RCC 7860 (cell line): Measurements from ENCODE around the gene FAXC.
"Not testable (repeated sequence)": the region's sequence is repeated elsewhere in the genome, so short reads cannot be mapped to it uniquely, and the experiment has no call there.

Source experiments
- DNase-seq: peaks from one replicate; pipeline ENCODE4 v3.0.0-alpha.2; 2015; ENCODE audit warnings: low spot score
- FAIRE-seq: peaks from 2 replicates; lab custom pipeline; 2012; peaks lifted over from hg19 to GRCh38; lab: Jason Lieb, UNC

FAXC gene

DNA sequence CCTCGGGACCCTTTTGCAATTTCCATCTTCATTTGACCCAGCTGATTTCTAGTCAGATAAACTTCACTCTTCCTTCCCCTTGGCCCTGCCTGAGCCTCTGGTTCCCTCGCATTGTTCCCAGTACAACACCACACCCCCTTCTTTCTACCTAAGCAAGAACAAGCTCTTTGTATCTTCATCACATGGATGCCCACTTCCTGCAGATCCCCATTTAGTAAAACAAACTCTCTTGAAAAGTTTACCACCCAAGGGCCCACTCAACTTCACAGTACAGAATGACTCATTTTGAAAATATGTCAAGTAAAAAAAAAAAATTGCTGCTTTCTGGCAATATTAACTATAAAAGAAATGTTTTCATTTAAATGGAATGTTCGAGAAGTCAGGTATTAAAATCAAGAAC is 5.2 kb downstream of the FAXC start:
- peak; percentile 73 for DNase-seq
- FAIRE-seq: peak; percentile 87

DNA sequence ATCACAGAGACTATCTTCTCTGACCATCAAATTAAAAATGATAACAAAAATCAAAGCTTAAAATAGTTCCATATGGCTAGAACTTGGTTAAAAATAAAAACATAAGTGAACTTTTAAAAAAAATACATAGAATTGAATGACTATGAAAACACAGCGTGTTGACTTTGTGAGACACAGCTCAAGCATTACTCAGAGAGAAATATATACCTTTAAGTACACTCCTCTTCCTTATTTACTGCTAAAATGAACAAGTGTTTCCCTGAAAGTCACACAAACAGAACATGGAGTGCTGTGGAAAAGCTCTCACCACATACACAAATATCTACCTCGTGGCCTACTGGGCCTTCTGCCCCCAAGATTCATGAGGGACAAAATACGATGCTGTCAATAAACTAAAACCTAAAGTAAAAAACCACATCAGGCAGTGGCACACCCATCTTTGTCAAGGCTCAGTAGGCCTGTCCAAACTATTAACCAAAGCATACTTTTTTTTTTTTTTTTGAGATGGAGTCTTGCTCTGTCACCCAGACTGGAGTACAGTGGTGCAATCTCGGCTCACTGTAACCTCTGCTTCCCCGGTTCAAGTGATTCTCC is 7.5 kb downstream of the FAXC start:
- FAIRE-seq (no peak), DNase-seq (no peak)

DNA sequence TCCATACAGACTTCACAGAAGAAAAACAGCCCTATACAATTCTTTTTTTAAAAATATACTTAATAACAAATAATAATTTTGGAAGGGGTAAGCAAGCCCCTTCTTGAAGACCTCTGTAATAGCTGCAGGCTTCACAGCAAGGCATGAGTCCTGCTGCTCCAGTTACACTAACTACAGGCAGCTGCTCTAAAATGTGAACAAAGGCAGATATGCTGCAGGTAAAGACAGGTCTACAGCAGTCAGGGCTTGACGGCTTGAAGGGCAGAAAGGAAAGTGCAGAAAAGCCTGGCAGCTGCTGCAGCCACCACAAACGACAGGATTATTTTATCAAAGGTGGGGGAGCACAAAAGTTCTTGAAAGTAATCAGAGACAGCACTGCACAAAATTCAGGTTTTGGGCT is 11.3 kb downstream of the FAXC start:
- DNase-seq: no peak

DNA sequence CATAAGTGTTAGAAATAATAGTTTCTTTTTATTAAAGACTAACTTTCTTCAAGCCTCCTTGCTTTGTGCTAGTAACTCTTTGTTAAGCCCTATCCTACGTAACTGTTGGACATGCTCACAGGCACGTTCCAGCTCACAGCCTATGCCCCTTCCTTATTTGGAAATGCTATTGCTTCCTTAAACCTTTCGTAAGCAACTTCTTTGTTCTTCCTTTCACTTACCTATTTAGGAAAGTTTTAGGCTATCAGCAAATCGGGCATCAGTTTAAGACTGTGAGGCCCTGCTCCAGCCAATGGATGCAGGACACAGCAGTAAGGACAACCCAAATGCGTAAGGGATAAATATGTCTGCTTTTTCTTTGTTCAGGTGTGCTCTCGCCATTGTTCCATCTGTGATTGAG is 14.2 kb downstream of the FAXC start:
- DNase-seq, FAIRE-seq: not testable (repeated sequence)

More for the DNA sequence above, 11.3 kb downstream of the FAXC start:
- FAIRE-seq: no peak

DNA sequence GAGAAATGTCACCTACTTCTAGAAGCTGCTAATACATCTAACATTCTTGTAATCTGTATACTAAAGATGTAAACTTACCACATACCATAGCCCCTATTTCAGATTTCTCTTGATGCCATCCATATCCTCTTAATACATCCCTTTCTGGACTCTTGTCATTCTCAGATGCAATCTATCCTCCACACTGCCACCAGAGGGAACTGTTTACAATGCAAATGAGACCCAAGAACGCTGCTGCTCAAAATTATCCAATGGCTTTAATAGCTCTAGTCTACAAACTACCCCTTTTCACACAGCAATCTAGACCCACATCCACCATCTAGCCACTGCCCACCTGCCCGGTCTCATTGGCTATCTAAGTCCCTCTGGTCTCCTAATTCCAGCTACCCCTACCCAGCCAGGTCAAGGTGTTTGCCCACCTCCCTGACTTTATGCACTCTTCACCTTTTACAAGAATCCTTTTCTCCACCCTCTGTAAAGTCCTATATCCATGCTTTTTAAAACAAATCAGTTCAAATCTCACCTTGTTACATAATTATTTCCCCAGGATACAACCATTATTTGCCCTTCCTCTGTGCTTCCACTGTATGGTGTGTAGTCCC is 14.8 kb downstream of the FAXC start:
- DNase-seq (peak; percentile 17), FAIRE-seq (no peak)

DNA sequence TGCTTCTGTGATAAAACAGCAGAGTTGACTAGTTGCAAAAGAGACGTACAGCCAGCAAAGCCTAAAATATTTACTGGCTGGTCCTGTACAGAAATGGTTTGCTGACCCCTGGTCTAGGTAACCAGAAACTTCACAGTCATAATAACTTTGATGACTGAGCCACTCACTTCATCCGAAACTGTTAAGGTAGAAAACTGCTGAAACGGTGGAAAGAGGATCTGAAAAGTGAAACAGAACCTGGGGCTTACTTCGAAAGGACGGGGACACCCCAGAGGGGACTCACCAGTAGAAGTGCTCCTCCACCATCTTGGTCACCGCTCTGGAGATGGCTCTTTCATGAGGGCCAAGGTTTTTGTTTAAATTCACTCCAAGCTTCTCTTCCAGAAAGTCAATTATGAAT is 16.4 kb downstream of the FAXC start:
- DNase-seq (no peak), FAIRE-seq (no peak)

DNA sequence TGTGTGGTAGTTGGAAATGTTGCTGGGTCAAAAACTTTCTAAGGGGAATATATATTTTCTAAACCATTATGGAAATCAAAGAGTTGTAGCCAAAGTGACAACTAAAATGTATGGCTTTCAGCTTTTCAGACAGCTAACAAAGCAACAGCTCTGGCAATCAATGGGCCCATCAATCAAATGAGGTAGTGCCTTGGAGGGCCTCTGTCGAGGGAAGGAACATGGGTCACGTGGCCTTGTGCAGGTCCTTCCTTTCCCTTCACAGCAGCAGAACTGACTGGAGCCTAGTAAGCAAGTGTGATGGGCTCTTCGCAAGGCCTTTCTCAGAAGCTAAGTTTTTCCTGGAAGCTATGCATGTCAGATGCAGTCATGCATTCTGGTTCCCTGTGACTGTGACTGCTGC is 17.9 kb downstream of the FAXC start:
- DNase-seq: no peak

DNA sequence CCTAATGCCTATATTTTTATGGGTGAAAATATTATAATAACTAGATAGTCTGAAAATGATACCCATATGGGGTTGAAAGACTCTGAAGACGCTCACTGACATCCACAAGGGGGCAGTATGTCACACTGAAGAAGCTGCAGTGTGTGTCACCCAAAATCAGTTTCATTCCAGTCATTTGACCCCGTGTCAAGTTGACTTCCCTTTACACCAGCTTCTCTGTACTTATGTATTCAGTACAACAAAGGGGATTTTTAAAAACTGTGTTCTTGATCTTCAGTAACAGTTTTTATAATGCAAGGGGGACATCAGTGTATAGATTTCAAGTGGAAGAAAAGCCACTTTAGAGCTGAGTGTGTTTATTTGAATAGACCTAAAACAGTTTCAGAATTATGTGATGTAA is 19.3 kb downstream of the FAXC start:
- FAIRE-seq (peak; percentile 8), DNase-seq (peak; percentile 16)

More for the DNA sequence above, 17.9 kb downstream of the FAXC start:
- no peak for FAIRE-seq

DNA sequence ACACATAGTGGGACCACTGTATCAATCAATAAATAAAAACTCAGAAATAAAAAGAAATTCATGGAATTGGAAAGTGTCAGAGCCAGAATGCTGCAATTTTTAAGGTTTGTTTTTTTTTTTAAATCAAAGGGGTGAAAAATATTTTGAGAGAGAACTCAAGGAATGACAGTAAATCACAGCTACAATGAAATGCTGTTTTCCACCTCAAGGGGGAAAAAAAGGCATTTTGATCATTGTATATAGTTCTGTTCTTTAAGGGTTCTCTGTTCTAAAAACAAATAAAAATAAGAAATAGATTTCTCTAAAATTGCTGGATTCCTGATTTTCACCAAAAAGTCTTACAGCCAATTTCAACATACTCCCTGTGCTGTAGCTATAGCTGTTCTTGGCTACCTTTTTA is 24.5 kb downstream of the FAXC start:
- DNase-seq: no peak
- FAIRE-seq: no peak

DNA sequence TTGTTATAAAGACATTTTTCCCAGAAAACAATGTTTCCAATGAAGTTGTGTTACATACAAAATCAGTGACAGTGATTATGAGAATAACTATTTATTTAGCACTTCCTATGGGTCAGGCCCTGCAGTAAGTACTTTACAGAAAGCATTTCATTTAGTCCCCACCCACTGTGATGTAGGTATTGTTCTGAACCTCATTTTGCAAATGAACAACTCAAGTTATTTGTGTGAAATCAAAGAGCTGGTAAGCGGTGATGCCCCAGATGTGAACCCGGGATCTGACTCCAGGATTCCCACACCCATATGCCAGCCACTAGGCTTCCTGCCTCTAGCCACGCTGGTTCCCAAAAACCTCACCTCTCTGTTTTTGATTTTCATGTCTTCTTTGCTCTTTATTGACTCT is 30.9 kb downstream of the FAXC start:
- DNase-seq (no peak), FAIRE-seq (no peak)

DNA sequence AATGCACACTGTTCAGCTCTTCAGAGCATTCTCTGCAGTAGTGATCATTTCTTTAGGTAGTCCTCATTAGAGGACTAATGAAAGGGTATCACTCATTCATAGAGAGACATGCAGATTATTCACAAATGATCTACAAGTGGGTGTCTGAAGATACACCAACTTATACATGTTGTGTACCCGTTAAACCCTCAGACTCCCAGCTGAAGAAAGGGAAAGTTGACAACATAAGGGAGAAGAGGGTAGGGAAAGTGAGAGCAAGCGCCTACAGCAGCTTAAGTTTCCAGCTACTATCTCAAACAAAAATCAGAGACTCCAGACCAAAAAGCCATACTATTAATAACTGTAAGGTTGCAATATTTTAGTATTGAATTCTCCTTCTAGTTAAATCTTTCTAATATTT is 37.1 kb downstream of the FAXC start:
- DNase-seq (no peak), FAIRE-seq (no peak)

DNA sequence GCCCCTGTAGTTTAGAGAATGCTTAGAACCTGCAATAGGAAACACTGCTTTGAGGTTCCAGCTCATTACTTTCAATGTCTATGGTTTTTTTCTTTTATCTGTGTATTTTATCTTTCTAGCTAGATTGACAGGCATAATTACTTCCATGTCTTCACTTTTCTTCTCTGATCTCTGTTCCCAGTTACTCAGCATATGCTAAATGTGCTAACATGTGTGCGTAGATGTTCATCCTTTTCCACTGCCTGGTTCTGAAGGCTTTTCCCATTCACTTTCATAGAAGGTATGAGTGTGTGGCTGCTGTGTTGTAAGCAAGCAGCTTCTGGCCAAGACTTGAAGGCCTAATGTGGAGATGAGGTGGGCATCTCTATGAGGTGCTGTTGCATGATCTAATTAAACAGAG is 38.9 kb downstream of the FAXC start:
- FAIRE-seq (no peak), DNase-seq (no peak)

DNA sequence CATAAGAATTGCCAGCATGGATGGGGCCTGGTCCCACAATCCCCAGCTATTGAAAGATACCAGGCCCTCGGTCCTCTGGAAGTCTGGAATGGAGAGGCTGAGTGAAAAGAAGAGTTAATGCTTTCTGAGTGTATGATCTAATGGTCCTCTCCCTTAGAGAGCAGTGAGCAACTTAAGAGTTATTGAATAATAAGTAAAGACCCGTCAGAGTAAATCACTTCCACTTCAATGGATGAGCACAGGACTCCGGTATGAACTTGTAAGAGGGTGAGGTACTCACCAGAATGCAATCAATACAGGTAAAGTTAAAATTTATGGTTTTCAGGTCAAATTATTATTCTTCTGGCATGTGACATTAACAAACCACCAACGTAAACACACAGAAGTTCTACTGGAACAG is 39.9 kb downstream of the FAXC start:
- DNase-seq (no peak), FAIRE-seq (no peak)

DNA sequence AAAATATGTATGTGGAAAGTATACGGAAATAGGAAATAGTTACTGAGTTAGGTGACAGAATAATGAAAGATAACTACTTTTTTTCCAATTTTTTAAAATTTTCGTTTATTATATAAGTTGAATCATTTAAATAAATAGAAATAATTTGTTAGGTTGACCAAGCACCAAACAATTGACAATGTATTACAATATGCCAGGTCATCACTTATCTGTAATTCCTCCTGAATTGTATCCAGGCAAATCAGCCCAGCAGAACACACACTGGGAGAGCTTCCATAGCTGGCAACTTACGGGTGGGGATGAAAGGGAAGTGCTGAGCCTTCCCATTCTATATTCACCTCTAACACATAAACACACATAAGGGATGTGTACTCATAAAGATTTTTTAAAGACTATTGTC is 40.7 kb downstream of the FAXC start:
- FAIRE-seq (no peak), DNase-seq (no peak)

DNA sequence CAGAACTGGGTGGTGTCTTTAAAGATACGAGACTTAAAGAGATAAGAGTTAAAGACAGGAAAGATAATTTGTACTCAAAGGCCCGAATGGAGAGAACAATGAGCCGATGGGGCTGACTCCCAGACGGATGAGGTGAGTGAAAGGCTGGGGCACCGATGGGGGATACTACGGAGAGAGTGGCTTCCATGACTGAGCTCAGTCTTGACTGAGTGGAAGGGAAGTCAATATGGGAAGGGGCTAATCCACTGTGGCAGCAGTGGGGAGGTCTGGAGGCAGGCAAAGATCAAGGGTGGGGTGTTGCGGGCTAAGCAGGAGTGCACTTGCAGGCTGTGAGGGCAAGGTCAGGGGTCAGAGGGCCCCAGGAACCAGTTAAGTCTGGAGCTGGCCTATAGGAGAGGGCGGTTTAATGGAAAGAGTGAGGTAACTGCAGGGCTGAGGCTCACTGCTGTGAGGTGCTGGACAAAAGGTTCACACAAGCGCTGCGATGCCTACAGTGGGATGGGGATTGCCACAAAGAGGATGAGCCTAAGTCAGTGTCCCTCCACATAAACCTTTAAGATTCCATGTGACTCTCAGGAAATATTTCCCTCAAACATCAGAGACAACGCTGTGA is 42.1 kb downstream of the FAXC start:
- FAIRE-seq (no peak), DNase-seq (no peak)

DNA sequence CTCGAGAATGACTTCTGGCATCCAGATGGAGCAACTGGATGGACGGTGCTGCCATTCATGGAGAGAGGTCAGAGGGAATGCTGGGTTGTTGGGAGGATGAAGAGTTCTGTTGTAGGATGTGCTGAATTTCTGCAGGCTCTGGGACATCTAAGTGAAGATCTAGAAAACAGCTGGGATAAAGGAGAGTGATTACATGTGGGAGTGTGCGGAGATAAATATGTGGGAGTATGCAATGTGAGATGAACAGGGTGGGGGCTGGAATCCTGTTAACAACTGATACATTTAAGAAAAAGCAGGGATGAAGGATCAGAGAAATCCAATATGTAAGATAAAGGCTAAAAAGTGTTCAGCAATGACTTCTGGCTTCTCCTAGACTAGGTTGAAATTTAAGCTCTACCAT is 43.1 kb downstream of the FAXC start:
- FAIRE-seq: no peak

DNA sequence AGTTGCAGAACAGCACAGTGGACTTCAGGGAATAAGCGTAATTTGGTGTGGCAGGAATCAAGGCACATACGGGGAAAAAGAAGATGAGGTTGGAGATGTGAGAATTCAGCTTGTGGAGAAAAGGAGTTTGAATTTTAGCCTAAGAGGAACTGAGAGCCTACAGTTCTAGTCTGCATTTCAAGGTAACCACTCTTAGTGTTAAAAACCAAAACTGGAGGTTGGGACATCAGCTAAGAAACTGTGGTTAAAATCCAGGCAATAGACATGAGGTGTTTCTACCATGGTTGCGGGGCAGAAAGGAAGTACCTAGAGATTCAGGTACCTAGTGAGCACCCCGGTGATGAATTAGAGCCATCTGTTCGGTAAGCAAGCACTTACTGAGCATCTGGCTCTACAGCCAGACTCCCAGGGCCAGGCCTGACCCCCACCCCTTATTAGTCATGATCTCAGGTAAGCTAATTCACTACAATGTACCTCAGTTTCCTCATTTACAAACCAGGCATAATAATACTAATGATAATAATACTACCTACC is 44.4 kb downstream of the FAXC start:
- FAIRE-seq (no peak), DNase-seq (no peak)

More for the DNA sequence above, 43.1 kb downstream of the FAXC start:
- no peak for DNase-seq

DNA sequence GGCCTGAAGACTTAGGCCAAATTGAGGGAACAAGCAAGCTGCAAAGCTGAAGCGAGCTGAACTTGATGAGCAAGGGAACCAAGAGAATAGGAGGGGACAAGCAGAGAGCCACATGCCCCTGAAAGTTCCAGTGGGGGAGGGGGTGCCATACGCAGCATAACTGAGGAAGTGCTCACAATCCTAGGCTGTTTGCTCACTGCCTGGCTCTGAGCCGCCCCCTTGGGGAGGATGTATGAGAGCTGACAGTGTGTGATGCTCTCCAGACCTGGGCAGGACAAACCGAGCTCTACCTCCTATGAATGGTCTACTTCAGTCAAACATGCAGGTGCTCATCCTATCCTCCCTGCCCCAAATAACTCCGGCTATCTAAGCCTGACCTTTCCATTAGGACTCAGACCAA is 52.1 kb downstream of the FAXC start:
- FAIRE-seq: no peak
- no peak for DNase-seq

DNA sequence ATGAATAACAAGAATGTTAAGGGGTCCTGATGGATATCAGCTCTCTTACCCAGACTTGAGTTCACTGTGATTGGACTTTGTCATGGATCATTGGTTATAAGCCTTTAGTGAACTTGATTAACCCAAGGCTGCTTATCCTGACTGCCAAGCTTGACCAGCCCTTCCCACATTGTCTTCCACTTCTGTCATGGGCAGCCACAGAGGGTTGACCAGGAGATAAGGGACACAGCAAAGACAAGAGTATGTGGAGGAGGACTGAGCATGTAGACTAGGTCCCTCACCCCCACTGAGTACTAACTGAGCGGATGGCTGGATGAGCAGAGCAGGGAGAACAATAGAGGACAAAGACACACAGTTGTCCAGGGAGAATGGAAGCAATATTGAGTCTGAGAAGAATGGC is 52.5 kb downstream of the FAXC start:
- DNase-seq: no peak
- FAIRE-seq: no peak

DNA sequence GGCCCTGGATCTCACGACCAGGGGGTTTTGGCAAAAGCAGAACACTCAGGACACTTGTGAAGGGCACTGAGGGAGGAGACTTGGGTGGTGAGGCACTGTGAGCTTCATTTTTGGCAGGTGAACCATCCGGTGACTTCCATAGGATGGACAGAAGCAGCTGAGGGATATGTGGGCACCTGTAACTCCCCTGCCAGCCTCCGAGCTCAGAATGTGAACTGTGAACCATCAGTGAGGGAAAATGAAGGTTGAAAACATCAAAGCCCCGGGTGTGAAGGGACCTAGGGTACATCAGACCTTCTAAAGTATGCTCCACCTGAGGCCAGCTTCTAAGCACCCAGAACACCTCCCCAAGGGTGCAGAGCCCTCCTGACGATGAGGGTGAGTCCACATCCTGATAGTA is 53.2 kb downstream of the FAXC start:
- FAIRE-seq: no peak
- DNase-seq: no peak

DNA sequence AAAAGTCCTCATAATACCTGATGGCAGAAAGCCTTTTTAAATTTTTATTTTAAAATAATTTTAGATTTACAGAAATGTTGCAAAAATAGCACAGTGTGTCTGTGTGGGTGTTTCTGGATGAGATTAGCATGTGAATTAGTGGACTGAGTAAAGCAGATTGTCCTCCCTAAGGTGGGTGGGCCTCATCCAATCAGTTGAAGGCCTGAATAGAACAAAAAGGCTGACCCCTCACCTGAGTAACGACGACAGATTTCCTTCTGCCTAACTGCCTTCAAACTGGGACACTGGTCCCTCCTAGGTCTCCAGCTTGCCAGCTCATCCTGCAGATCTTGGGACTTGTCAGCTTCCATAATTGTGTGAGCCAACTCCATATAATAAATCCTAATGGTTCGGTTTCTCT is 54.2 kb downstream of the FAXC start:
- FAIRE-seq (no peak), DNase-seq (no peak)

DNA sequence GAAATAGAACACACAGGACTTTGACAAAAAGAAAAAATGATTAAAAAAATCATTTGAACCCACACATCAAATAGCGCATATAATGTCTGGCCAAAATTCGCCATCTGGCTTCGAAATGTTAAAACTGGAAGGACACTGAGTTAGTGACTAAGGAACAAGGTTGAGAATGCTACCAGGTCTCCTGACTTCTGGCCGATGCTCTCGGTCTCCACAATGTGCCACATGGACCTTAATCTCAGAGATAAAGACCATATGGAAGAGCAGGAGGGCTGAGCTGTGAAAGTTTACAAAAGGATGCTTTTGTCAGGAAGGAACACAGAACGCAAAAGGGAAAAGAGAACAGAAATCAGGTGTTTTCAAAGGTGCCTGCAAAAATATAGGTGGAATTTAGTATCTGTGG is 54.7 kb downstream of the FAXC start:
- no peak for DNase-seq
- FAIRE-seq: no peak
